Measurements from ENCODE around the gene KIF17.
"Not testable (repeated sequence)": the region's sequence is repeated elsewhere in the genome, so short reads cannot be mapped to it uniquely, and the experiment has no call there.

The KIF17 gene

GRCh38 chr1:20685099-20685662 is 32.6 kb downstream of the KIF17 start:
- DNase-seq = no peak

DNA sequence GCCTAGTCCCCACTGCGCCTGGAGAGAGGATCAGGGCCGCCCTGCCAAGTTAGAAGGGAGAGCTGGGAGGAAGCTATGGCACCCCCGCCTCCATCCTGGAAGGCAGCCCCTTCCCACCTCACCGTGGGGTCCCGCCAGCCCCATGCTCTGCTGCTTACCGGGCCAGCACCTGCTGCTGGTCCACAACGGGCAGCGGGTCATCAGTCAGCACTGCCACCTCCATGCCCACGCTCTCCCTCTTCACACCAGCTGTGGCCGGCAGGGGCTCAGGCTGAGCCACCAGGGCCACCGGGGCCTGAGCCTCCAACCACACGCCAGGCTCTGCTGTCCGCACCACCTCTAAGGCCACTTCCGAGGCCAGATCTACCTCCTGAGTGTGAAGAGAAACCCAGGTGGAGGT is 33.2 kb downstream of the KIF17 start:
- DNase-seq = no peak

- DNase-seq = no peak
These were observed 33.7 kb downstream of the KIF17 start for GRCh38 chr1:20684050-20684620.

DNA sequence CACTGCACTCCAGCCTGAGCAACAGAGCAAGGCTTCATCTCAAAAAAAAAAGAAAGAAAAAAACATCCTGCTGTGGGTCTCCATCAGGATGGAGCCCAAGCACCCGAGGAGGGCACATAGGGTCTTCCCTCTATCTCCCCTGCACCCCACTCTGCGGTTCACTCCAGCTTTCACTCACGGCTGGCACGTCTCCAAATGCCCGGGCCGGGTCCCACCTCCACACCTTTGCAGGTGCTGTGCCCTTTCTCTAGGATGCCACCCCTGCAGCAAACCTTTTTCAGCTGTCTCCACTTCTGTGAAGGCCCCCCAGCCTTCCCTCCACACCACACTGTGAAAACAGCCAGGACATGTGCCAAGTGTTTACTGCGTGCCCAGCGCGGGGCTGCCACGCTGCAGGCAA is 34.2 kb downstream of the KIF17 start:
- DNase-seq = no peak

DNA sequence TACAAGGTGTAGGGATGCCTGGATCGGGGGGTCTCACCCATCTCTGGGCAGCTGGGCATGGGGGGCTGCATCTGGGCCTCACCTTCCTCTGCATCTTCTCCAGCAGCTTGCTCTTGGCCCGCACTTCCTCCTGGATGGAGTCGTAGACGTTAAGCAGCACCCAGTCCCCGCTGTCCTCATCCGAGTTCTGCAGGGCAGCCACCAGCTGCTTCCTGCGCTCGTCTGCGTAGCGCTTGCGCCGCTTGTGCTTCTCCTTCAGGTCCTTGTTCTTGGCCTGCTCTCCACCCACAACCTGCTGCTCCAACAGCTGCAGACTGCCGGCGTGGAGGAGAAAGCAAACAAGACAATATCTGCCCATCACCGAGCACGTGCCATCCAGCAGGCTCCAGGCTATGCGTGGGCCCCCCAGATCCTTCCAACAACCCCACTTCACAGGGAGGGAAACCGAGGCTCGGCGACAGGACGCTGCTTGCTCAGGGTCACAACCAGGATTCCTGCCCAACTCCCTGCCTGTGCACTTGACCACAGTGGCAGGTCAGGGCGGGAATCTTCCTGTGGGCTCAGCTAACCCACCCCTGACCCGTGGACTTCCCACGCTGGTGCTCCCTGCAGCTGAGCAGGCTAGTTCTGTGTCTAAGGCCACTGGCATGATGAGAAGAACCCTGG is 35.1 kb downstream of the KIF17 start:
- DNase-seq = no peak

GRCh38 chr1:20681999-20682398 is 35.8 kb downstream of the KIF17 start:
- no peak for DNase-seq

DNA sequence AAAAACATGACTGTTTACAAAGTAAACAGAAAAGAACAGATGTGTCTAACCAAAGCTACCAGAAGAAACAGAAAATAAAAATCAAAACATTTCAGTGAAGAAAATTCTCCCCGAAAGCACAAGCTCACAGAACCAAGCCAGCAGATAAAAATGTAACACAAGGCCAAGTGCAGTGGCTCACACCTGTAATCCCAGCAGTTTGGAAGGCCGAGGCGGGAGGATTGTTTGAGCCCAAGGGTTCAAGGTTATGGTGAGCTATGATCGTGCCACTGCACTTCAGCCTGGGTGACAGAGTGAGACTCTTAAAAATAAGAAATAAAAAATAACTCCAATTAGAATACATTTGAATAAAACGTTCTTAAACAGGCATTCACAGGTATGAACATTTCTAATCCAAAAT is 37.5 kb downstream of the KIF17 start:
- no peak for DNase-seq

- DNase-seq = no peak
These were observed 39.2 kb downstream of the KIF17 start for GRCh38 chr1:20678599-20678998.

GRCh38 chr1:20673626-20674025 is 44.2 kb downstream of the KIF17 start:
- DNase-seq = not testable (repeated sequence)

DNA sequence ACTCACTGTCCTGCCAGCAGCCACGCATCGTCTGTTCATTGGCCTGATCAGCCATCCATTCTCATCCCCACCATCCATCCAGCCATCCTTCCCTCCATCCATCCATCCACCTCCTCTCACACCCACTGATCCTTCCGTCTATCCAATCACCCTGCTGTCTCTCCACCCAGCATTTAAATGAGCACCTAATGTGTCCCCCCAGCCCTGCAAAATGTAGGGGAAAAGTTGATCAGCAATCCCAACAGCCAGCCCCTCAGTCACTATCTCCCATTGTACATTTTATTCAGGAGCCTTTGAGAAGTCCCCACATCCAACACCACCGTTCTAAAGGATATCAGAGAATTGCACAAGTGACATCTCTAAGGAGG is 45.6 kb downstream of the KIF17 start:
- no peak for DNase-seq

DNA sequence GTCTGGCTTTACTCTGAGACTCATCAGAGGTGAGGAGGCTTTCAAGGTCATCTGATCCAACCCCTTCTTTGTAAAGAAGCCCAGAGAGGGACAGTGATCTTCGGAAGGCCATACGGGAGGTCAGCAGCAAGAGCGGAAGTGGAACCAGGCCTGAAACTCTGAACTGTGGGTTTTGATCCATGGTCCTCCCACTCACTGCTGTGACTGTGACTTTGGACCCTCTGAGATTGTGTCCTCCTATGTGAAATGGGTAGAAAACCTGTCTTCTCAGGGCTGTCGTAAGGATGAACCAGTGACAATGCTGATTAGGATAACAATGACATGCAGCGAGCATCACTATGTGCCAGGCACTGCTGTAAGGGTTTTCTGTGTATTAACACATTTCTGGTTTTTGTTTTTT is 46.9 kb downstream of the KIF17 start:
- DNase-seq = no peak

GRCh38 chr1:20668581-20668980 is 49.2 kb downstream of the KIF17 start:
- DNase-seq = no peak

- DNase-seq = peak; percentile 42
These were observed 51.0 kb downstream of the KIF17 start for GRCh38 chr1:20666804-20667203.

DNA sequence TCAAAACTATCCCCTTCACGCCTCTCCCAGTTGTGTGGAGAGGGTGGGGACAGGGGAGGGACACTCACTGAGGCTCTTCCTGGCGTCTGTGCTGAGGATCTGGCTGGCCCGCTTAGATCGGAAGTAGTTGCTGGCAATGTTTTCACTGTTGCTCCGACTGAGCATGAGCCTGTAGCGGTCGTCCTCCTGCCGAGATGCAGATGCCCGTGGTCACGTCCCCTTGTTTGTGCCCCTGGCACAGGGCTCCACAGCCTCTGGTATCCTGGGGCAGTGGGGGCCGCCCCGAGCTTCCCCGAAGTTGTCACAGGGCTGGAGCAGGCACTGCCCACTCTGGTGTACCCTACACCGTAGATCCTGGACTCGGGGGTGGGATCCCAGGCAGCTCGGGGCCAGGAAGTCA is 51.7 kb downstream of the KIF17 start:
- no peak for DNase-seq

- DNase-seq = no peak
These were observed 52.1 kb downstream of the KIF17 start for GRCh38 chr1:20665726-20666125.

DNA sequence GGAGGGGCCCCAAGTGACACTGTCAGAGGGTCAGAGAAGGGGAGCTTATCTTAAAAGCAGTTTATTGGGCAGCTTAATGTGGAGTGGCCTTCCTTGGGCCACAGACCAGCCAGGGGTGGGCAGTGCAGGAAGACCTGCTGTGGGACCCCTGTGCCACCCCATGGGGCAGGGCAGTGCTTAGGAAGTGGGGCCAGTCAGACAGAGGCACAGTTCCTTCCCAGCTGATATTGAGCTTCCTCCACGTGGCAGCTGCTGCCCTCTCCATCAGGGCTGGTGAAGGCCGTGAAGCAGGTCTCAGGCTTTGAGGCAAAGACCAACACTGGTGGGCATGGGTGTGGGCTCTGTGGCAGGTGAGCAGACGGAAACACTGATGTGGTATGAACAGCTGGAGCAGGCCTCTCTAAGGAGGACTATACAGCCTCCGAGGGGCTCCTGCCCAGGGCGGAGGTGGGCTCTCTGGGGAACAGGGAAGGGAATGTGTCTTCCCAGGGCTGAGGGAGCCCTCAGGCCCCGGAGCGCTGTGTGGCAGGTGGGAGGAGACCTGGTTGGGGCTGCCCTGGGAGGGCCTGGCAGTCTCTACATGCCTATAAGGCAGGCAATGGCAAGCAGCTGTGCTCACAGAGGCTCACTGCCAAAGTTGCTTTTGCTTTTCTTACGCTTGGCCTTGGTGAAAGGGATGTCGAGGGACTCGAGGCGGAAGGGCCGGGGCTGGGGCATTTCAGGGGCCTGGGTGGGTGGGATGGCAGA is 53.7 kb downstream of the KIF17 start:
- DNase-seq = no peak

DNA sequence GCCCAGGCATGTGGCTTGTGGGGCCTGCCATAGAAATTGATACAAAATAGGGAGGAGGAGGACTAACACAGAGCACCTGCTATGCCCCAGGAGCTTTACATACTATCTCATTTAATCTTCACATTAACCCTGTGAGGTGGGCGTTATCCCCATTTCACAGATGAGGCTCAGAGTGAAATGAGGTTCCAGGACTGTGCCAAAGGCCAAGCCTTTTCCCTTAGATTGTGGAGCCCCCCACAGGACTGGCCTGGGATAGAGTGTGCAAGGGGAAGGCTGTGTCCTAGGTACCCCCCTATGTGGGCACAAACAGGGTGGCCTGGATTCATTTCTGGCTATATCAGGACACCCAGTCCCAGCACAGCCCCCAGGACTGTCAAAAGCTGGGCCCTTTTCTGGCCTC is 54.4 kb downstream of the KIF17 start:
- DNase-seq = peak; percentile 30

DNA sequence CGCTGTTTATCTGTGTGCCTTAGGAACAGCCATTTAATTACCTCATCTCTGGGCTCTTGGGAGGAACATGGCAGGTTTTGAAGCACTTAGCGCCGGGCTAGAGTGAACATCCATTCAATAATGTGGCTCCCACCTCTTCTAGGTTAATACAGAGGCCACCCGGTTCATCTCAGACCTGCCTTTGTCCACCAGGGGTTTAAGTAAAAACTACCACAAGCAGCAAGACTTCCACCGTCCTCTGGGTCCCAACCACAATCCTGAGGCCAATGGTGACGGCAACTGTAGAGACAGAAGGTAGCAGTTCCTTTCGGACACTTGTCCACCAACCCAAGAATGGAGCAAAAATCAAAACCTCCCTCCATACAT is 55.7 kb downstream of the KIF17 start:
- DNase-seq = peak; percentile 23

DNA sequence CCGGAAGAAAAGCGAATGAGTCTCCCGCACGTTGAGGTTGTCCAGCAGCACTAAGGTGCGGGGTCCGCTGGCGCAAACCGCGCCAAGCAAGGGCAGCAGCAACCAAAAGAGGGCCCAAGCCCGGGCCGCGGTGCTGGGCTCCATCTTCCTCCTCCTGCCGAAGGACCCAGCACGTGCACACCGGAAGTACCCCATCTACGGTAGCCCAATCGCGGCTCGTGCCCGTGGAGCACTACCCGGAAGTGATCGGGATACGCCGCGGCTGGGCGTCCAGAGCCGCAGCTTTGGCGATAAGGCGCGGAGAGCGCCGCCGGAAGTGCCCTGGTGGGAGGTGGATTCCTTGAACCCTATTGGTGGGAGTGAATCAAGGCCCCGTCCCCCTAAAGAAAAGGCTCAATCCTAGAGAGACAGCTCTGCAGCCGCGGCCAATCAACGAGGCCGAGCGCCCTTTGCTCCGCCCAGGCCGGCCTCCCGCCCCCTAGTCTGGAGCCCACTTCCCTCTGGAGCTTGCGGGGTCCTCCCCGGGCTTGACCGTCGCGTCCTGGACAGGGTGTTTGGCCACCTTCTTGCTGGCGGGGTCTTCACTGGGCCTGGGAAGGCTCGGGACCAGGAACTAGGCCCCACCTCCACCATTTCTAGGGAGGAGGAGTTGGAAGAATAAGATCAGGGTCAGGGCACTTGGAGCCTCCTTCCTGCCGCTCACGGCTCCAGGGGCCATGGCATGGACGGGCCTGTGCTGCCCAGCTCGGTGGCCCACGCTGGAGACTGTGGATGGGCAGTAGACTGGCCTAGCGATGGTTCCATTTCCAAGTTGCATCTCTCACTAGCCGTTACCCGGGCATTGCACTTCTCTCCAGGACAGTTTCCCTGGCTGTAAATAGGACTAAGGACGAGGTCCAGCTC is 56.3 kb downstream of the KIF17 start, which contains the start of gene DDOST:
DDOST (minus strand) TSS at position 163 of the 903 bp plus-strand sequence; CDS start at position 144, 19 bp downstream.
- peak; percentile 99 for DNase-seq

- DNase-seq = no peak
These were observed 57.0 kb downstream of the KIF17 start for GRCh38 chr1:20660847-20661206.

DNA sequence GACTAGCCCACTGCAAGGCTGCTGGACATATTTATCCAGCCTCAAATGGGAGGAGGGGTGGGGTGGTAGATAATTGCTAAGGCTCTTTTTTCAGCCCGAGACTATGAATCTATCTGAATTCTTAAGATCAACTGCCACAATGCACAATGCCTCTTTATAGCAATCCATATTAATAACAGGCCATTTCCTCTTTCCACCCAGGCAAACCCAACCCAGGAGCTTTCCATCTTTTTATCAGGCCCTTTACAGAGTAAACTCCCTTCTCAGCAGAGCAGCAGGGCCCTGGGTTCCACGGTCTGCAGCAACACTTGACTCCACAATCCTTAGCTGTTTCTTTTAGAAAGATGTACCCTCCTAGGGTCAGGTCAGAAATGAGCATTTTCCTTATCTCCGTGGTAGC is 57.4 kb downstream of the KIF17 start:
- peak; percentile 44 for DNase-seq

DNA sequence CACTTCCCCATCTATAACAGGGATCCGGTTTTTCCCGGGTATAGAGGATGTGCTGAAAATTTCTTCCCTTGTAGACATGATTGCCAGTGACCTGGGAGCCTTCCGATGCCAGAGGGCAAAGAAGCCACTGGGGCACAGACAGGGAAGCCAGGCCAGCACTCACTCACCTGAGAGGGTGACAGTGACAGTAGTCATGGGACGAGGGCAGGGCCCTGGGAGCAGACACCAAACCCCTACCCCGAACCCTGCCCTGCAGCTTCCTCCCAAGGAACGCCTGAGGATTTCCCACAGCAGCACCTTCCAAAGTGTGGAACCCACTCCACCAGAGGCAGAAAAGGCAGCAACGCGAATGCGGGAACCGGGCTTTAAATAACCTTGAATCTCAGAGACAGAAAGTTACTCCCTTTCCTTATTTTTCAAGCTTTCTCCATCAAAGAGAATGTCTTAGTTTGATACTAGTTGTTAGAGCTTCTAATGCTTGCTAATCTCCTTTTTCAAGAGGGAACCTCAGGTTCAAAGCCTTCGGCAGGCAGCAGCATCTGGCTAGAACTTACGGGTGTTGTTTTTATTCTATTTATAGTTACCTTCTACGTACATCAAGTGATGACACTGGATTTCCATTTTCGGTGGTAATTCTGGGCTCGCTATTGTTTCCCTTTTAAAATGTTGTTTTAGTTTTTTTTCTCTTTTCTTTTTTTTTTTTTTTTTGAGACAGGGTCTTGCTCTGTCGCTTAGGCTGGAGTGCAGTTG is 59.5 kb downstream of the KIF17 start:
- DNase-seq = no peak

Measured in hematopoietic multipotent progenitor cell treated with erythropoietin and hydrocortisone succinate and interleukin-3 and kit ligand, for 6 days (in vitro differentiated cells).